ENCODE results near the gene GAL.

The GAL gene

DNA sequence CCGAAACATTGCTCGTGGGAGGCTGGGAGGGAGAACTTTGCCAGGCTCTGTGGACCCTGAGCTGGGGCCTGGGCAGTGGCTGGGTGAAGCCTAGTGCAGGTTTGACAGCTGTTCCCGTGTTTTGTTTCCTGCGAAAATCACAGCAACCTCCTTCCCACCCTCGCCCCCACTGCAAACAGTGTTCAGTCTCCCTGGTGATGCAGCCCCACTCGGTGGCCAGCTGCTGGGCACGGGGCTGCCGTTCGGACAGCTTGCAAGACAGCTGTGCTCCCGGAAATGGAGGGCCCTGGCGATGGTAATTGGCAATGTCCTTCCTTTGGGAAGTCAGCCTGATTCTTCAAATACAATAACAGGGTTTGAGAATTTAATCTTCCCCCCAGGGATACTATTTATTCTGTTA is 10.4 kb upstream of the GAL start:
- TF ChIP-seq EGR1 (IDR thresholded peaks at IDR 0.05) (no peak), USF1 (IDR thresholded peaks at IDR 0.05) (no peak), FOXM1 (IDR thresholded peaks at IDR 0.05; ENCODE audit: borderline replicate concordance, low read depth) (no peak), TEAD4 (IDR thresholded peaks at IDR 0.05) (no peak), CREB1 (IDR thresholded peaks at IDR 0.05; ENCODE audit: low read depth) (no peak), TCF12 (IDR thresholded peaks at IDR 0.05; ENCODE audit: low read depth) (no peak), RAD21 (IDR thresholded peaks at IDR 0.05; ENCODE audit: low read depth) (no peak), REST (IDR thresholded peaks at IDR 0.05; ENCODE audit: low read depth) (no peak), MAX (IDR thresholded peaks at IDR 0.05) (no peak), TAF1 (IDR thresholded peaks at IDR 0.05; ENCODE audit: low read depth) (no peak), EP300 (IDR thresholded peaks at IDR 0.05; ENCODE audit: borderline replicate concordance) (no peak)

- TF ChIP-seq YY1 (IDR thresholded peaks at IDR 0.05; ENCODE audit: low read depth) (no peak), MAX (IDR thresholded peaks at IDR 0.05) (no peak), USF1 (IDR thresholded peaks at IDR 0.05) (no peak), TEAD4 (IDR thresholded peaks at IDR 0.05) (no peak), TAF1 (IDR thresholded peaks at IDR 0.05; ENCODE audit: low read depth) (no peak), ZBTB7A (IDR thresholded peaks at IDR 0.05; ENCODE audit: low read depth) (no peak), REST (IDR thresholded peaks at IDR 0.05; ENCODE audit: low read depth) (no peak), RAD21 (IDR thresholded peaks at IDR 0.05; ENCODE audit: low read depth) (no peak)
Measured at GRCh38 chr11:68674461-68674860, 9.9 kb upstream of the GAL start.

GRCh38 chr11:68677432-68677831 is 6.9 kb upstream of the GAL start:
- TF ChIP-seq TEAD4 (IDR thresholded peaks at IDR 0.05) = no peak
- no peak for TF ChIP-seq RAD21 (IDR thresholded peaks at IDR 0.05; ENCODE audit: low read depth)
- no peak for TF ChIP-seq FOXM1 (IDR thresholded peaks at IDR 0.05; ENCODE audit: borderline replicate concordance, low read depth)
- TF ChIP-seq USF1 (IDR thresholded peaks at IDR 0.05) = no peak
- TF ChIP-seq EP300 (IDR thresholded peaks at IDR 0.05; ENCODE audit: borderline replicate concordance) = no peak
- TF ChIP-seq TCF12 (IDR thresholded peaks at IDR 0.05; ENCODE audit: low read depth) = 0 out of 2 replicates have a peak, but pooled peaks have one; percentile 25
- TF ChIP-seq CEBPB (IDR thresholded peaks at IDR 0.05) = no peak
- TF ChIP-seq EGR1 (IDR thresholded peaks at IDR 0.05) = no peak
- no peak for TF ChIP-seq YY1 (IDR thresholded peaks at IDR 0.05; ENCODE audit: low read depth)
- TF ChIP-seq MAX (IDR thresholded peaks at IDR 0.05) = no peak
- TF ChIP-seq ZBTB7A (IDR thresholded peaks at IDR 0.05; ENCODE audit: low read depth) = peak; percentile 51
- TF ChIP-seq CREB1 (IDR thresholded peaks at IDR 0.05; ENCODE audit: low read depth) = no peak
- peak; percentile 44 for TF ChIP-seq NFIC (IDR thresholded peaks at IDR 0.05)
- TF ChIP-seq TAF1 (IDR thresholded peaks at IDR 0.05; ENCODE audit: low read depth) = no peak
- no peak for TF ChIP-seq REST (IDR thresholded peaks at IDR 0.05; ENCODE audit: low read depth)

- TF ChIP-seq FOXM1 (IDR thresholded peaks at IDR 0.05; ENCODE audit: borderline replicate concordance, low read depth) = no peak
- TF ChIP-seq RAD21 (IDR thresholded peaks at IDR 0.05; ENCODE audit: low read depth) = no peak
- no peak for TF ChIP-seq TAF1 (IDR thresholded peaks at IDR 0.05; ENCODE audit: low read depth)
- no peak for TF ChIP-seq EGR1 (IDR thresholded peaks at IDR 0.05)
- TF ChIP-seq REST (IDR thresholded peaks at IDR 0.05; ENCODE audit: low read depth) = no peak
- TF ChIP-seq NFIC (IDR thresholded peaks at IDR 0.05) = no peak
- no peak for TF ChIP-seq EP300 (IDR thresholded peaks at IDR 0.05; ENCODE audit: borderline replicate concordance)
- no peak for TF ChIP-seq CEBPB (IDR thresholded peaks at IDR 0.05)
- TF ChIP-seq TCF12 (IDR thresholded peaks at IDR 0.05; ENCODE audit: low read depth) = no peak
- TF ChIP-seq CREB1 (IDR thresholded peaks at IDR 0.05; ENCODE audit: low read depth) = no peak
- no peak for TF ChIP-seq TEAD4 (IDR thresholded peaks at IDR 0.05)
- TF ChIP-seq YY1 (IDR thresholded peaks at IDR 0.05; ENCODE audit: low read depth) = no peak
- no peak for TF ChIP-seq ZBTB7A (IDR thresholded peaks at IDR 0.05; ENCODE audit: low read depth)
- TF ChIP-seq USF1 (IDR thresholded peaks at IDR 0.05) = no peak
- TF ChIP-seq MAX (IDR thresholded peaks at IDR 0.05) = no peak
Measured at GRCh38 chr11:68678031-68678441, 6.3 kb upstream of the GAL start.
